Upper lobe of left lung (tissue), 6 donors: ENCODE measurements around the gene CCDC177. TPM values are rescaled to one million over a fixed set of nuclear protein-coding genes. Genes with fewer than 3 reads are reported as not detected.

Source experiments
- ATAC-seq, 2 donors: fragments of 200-7000 bp; cut with Tn5 transposase; one replicate each; pipeline ENCODE4 v1.9.1; 2022; ENCODE audit warnings: mild to moderate bottlenecking in 2 of 2, moderate library complexity in 2 of 2; ENCODE audit not compliant: low FRiP score in 2 of 2
- DNase-seq, 2 donors: peaks; one replicate each; pipeline ENCODE4 v3.0.0-alpha.2; 2019 to 2020
- H3K27ac ChIP-seq, 4 donors: fragments of 200-600 bp; sonication (generic); one replicate each; pipeline ENCODE4 v1.5.1; 2016 to 2019
- H3K27me3 ChIP-seq, 4 donors: fragments of 200-600 bp; sonication (generic); one replicate each; pipeline ENCODE4 v1.5.1; 2017 to 2019
- H3K36me3 ChIP-seq, 4 donors: fragments of 200-600 bp; sonication (generic); one replicate each; pipeline ENCODE4 v1.5.1; 2016 to 2019
- H3K4me1 ChIP-seq, 4 donors: fragments of 200-600 bp; sonication (generic); one replicate each; pipeline ENCODE4 v1.5.1; 2018 to 2019
- H3K4me3 ChIP-seq, 4 donors: fragments of 200-600 bp; sonication (generic); one replicate each; pipeline ENCODE4 v1.5.1; 2017 to 2019; ENCODE audit warnings: mild to moderate bottlenecking in 2 of 4, moderate library complexity in 1 of 4
- H3K9me3 ChIP-seq, 4 donors: fragments of 200-600 bp; sonication (generic); one replicate each; pipeline ENCODE4 v1.5.1; 2018 to 2019
- EP300 ChIP-seq, 4 donors: sonication (generic); formaldehyde crosslinking; IDR thresholded peaks; one replicate each; pipeline ENCODE4 v1.5.1; 2017; ENCODE audit warnings: antibody characterized with exemption in 4 of 4, control low read depth in 2 of 4
- POLR2A ChIP-seq, 4 donors: fragments of 450-650 bp; IDR thresholded peaks; one replicate each; pipeline ENCODE4 v1.5.1; 2016 to 2017; ENCODE audit warnings: antibody characterized with exemption in 4 of 4, mild to moderate bottlenecking in 2 of 4
- POLR2AphosphoS5 ChIP-seq, 2 donors: sonication (generic); formaldehyde crosslinking; IDR thresholded peaks; one replicate each; pipeline ENCODE4 v1.5.1; 2017; ENCODE audit warnings: antibody characterized with exemption in 2 of 2
- WGBS, 2 donors: methylation state at CpG; one replicate each; pipeline ENCODE4 v1.1.5; 2017 to 2018; 5-methylcytosine and 5-hydroxymethylcytosine counted together
- total RNA-seq, 6 donors: library from RNA; depleted of rRNA in 4 of 6; stranded (reverse); fragments of >200 nt in 4 of 6; gene quantifications; one replicate each; pipeline versions ENCODE4 v1.1.0 to v1.2.1, GENCODE V29; 2016 to 2021
- TF ChIP-seq, protein P1 (sequence below), 6 experiments: fragments of 450-650 bp in 4 of 6; fragments of 200-600 bp in 2 of 6; sonication (generic) in 2 of 6; IDR thresholded peaks; one replicate each; pipeline ENCODE4 v1.5.1; 2016 to 2019; ENCODE audit warnings: antibody characterized with exemption in 6 of 6
- donor health status: DM: no; HTN: no; CAD: no; lungs with moderate emphysema.
- donor health status: DM: no; HTN: yes; CAD: no; lungs with severe emphysema.

Gene CCDC177
- not detected for total RNA-seq

DNA sequence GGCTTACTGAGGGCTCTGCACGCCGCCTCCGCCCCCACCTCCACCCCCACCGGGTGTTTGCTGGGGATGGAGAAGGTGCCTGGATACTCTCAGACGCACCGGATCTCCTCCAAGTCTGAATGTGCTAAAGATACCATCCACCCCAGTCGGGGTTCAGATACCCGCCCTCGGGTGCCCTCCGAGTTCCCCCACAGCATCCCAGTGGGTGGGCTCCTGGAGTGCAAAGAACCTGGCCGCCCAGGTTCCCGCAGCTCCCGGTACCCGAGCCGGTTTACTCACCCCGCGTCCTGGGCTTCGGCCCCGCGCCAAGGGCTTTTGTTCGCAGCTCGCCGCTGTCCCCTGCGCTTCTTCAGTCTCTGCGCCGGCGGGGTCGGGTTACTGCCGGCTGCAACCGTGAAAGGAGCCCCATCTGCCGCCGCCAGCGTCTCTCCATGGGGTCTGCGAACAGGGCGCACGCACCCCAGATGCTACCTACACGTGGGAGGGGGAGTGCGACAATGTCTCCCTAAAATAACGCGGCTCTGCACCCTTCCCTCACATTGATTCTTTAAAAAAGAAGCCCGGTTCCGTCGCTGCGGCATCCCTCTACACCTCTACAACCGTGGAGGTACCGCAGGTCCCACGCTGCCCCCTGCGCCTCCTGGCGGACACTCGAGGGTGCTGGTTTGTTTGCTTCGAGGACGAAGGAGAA, at the start of gene CCDC177:
Gene CCDC177 (minus strand): TSS at position 609 of the 691 bp plus-strand sequence. CDS start 1,249 bp downstream, outside the sequence.
- 0 to 1% methylated on average over 23 to 37 of the region's 52 CpGs for WGBS, 2 donors
- TF ChIP-seq, protein P1, sequence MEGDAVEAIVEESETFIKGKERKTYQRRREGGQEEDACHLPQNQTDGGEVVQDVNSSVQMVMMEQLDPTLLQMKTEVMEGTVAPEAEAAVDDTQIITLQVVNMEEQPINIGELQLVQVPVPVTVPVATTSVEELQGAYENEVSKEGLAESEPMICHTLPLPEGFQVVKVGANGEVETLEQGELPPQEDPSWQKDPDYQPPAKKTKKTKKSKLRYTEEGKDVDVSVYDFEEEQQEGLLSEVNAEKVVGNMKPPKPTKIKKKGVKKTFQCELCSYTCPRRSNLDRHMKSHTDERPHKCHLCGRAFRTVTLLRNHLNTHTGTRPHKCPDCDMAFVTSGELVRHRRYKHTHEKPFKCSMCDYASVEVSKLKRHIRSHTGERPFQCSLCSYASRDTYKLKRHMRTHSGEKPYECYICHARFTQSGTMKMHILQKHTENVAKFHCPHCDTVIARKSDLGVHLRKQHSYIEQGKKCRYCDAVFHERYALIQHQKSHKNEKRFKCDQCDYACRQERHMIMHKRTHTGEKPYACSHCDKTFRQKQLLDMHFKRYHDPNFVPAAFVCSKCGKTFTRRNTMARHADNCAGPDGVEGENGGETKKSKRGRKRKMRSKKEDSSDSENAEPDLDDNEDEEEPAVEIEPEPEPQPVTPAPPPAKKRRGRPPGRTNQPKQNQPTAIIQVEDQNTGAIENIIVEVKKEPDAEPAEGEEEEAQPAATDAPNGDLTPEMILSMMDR (IDR thresholded peaks at IDR 0.05): peak; percentile 45 to 82 (median 70)
- TF ChIP-seq POLR2A (IDR thresholded peaks at IDR 0.05): no peak
- Histone ChIP-seq H3K4me1 (peaks cover 24 to 38% (median 32%) of the 10 kb centered on the region in 4 donors), H3K27me3 (peaks cover 0 to 49% (median 35%) of the 10 kb centered on the region in 4 donors), H3K36me3 (no peaks in the 10 kb centered on the region), H3K9me3 (no peaks in the 10 kb centered on the region), H3K27ac (no peak within 1 kb of the TSS), H3K4me3 (peak within 1 kb of the TSS in 3 of 4 donors; percentile 7 to 27 (median 18))
- ATAC-seq (peak; percentile 68 to 76), DNase-seq (peak; percentile 56 to 91)

DNA sequence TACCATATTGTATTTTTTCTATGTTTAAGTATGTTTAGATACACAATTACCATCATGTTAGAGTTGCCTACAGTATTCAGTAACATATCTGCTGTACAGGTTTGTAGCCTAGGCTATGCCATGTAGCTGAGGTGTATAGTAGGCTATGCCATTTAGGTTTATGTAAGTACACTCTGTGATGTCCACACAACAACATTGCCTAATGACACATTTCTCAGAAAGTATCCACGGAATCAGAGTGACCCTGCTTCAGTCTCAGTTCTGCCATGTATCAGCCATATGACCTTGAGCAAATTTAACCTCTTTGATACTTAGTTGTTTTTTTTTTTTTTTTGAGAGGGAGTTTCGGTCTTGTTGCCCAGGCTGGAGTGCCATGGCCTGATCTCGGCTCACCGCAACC, 49.5 kb upstream of the CCDC177 start:
- WGBS, 2 donors: 92 to 95% methylated on average over 4 of the region's 4 CpGs
- H3K4me3 ChIP-seq: no peak overlapping the region
- no peaks in the 10 kb centered on the region for H3K9me3 ChIP-seq
- TF ChIP-seq EP300 (IDR thresholded peaks at IDR 0.05) (no peak), POLR2A (IDR thresholded peaks at IDR 0.05) (no peak), POLR2AphosphoS5 (IDR thresholded peaks at IDR 0.05) (no peak)
- TF ChIP-seq, protein P1 (IDR thresholded peaks at IDR 0.05): no peak
- DNase-seq (no peak), ATAC-seq (peak in 1 of 2 donors; percentile 21)
- peak overlapping the region in 1 of 4 donors; percentile 7 for H3K27ac ChIP-seq
- no peaks in the 10 kb centered on the region for H3K27me3 ChIP-seq
- H3K36me3 ChIP-seq: peaks cover 0 to 2% (median 0%) of the 10 kb centered on the region in 4 donors
- peaks cover 59 to 89% (median 69%) of the 10 kb centered on the region in 4 donors for H3K4me1 ChIP-seq

DNA sequence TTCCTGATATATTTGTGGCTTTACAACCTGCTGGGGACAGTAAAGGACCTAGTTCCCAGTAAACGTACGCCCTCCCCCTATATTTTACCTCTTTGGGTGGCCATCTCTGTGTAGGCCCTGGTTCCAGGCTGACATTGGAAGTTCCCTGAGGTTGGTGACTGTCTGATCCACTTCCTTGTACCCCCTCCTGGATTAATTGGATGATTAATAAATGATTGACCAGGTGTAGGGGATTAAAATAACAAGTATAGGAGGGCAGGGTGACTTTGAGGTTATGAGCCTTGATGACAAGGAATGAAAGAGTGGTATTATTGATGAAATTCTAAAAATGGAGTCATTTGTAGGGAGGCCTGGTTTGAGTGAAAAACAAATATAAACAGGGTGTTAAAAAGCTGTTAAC, 46.3 kb upstream of the CCDC177 start:
- DNase-seq: no peak
- WGBS, 2 donors: 80 to 88% methylated on average over 2 of the region's 2 CpGs
- no peaks in the 10 kb centered on the region for H3K36me3 ChIP-seq
- peaks cover 75 to 98% (median 90%) of the 10 kb centered on the region in 4 donors for H3K4me1 ChIP-seq
- H3K4me3 ChIP-seq: no peak overlapping the region
- H3K27ac ChIP-seq: peak overlapping the region in 1 of 4 donors; percentile 1
- no peak for ATAC-seq
- no peaks in the 10 kb centered on the region for H3K9me3 ChIP-seq
- no peaks in the 10 kb centered on the region for H3K27me3 ChIP-seq
- TF ChIP-seq, protein P1 (IDR thresholded peaks at IDR 0.05): no peak
- TF ChIP-seq EP300 (IDR thresholded peaks at IDR 0.05): no peak
- TF ChIP-seq POLR2AphosphoS5 (IDR thresholded peaks at IDR 0.05): no peak
- TF ChIP-seq POLR2A (IDR thresholded peaks at IDR 0.05): no peak

DNA sequence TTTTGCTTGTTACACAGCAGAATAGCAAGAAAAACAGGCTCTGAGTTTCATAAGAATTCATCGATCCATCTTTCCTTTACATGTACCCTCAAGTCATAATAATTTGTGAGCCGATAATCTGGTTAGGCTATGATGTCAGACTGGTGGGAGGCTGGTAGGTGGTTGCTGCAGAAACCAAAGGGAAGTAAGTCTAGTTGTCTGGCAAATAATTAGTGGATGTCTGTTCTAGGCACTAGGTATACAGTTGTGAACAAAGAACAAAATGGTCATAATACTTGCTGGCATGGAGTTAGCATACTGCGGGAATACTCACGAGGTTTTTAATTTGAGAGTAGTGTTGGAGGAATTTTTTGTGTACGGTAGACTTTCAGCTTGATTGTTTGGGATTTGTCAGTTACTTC, 45.5 kb upstream of the CCDC177 start:
- no peak overlapping the region for H3K4me3 ChIP-seq
- ATAC-seq (peak in 1 of 2 donors; percentile 20), DNase-seq (no peak)
- H3K36me3 ChIP-seq: no peaks in the 10 kb centered on the region
- H3K27me3 ChIP-seq: no peaks in the 10 kb centered on the region
- 59 to 64% methylated on average over 5 of the region's 5 CpGs for WGBS, 2 donors
- TF ChIP-seq EP300 (IDR thresholded peaks at IDR 0.05) (no peak), POLR2A (IDR thresholded peaks at IDR 0.05) (no peak), POLR2AphosphoS5 (IDR thresholded peaks at IDR 0.05) (no peak)
- TF ChIP-seq, protein P1 (IDR thresholded peaks at IDR 0.05): no peak
- peaks cover 75 to 98% (median 90%) of the 10 kb centered on the region in 4 donors for H3K4me1 ChIP-seq
- H3K9me3 ChIP-seq: no peaks in the 10 kb centered on the region
- H3K27ac ChIP-seq: peak overlapping the region in 2 of 4 donors; percentile 1 to 5
